ENCODE measurements around the gene LRRC26. TPM values are rescaled to one million over a fixed set of nuclear protein-coding genes. Genes with fewer than 3 reads are reported as not detected.

The LRRC26 gene
- total RNA-seq, 1 donor from 2014 or later: not detected

DNA sequence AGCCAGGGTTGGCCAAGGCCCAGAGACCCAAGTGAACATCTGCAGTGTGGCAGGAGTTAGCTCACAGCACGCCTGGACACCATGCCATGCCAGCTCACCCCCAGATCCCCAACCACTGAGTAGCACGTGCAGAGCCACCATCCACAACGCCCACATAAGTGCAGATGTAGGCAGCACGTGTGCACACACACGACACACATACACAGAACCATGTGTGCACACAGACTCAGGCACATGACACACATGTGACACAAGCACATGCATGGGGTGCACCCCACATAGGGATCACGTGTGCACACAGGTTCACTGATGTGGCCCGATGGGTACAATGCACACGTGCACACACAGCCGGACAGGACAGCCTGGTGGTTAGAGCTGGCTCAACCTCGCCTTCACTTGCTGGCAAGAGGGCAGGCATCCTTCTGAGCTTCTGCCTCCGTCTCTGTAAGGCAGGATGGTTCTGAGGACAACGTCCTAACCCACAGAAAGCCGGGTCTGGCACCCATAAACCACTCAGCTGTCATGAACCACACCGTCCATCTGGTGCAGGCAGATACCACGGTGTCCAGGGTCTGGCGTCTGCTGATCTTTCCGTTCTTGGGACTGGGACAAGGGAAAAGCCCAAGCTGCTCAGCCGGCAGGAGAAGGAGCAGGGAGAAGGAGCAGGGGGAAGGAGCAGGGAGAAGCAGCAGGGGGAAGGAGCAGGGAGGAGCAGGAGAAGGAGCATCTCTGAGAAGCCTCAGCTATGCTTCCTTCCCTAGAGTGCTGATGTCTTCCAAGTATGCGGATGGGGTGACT lies 12.0 kb downstream of the LRRC26 start:
- intact Hi-C loops (cut with micrococcal nuclease): loop anchor here (1.0 to 10.0 kb wide), 5 partner anchors 43 to 313 kb away; partner anchors contain the start of genes ABCA2, AJM1, MAN1B1 and PHPT1

DNA sequence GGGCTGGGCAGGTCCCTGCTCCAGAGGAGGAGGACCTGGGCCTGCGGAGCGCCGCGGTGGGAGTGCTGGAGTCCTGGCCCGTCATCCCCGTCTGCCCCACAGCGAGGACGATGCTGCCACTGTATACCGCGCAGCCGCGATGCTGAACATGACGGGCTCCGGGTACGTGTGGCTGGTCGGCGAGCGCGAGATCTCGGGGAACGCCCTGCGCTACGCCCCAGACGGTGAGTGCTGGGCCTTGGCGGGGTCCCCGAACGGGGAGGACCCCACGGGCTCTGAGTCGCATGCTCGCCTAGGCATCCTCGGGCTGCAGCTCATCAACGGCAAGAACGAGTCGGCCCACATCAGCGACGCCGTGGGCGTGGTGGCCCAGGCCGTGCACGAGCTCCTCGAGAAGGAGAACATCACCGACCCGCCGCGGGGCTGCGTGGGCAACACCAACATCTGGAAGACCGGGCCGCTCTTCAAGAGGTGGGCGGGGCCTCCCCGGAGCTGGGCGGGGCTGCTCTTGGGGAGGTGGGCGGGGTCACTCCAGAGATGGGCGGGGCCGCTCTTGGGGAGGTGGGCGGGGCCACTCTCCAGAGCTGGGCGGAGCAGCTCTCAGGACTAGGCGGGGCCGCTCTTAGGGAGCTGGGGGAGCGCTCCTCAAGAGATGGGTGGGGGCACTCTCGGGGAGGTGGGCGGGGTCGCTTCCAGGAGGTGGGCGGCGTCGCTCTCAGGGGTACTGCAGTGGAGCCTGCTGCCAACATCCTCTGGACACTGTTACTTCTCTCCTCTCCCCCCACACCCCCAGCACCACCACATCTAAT lies 13.1 kb downstream of the LRRC26 start:
- intact Hi-C loops (cut with micrococcal nuclease): loop anchor here (1.0 to 10.0 kb wide), 5 partner anchors 44 to 312 kb away; partner anchors contain the start of genes ABCA2, AJM1, MAN1B1 and PHPT1

DNA sequence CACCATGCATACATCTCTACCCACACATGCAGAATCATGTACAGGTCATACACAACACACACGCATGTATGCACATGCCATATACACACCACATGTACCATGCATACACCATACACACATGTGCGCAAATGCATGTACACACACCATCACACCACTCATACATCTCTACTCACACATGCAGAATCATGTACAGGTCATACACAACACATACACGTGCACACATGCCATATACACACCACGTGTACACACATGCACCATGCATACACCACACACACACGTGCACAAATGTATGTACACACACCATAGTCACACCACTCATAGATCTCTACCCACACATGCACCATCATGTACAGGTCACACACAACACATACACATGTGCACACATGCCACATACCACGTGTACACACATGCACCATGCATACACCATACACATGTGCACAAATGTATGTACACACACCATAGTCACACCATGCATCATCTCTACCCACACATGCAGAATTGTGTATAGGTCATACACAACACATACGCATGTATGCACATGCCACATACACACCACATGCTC lies 16.9 kb downstream of the LRRC26 start:
- intact Hi-C loops (cut with micrococcal nuclease): loop anchor here (5.0 to 10.0 kb wide), 3 partner anchors 128 to 308 kb away; partner anchors contain the start of genes ABCA2, AJM1 and PHPT1

DNA sequence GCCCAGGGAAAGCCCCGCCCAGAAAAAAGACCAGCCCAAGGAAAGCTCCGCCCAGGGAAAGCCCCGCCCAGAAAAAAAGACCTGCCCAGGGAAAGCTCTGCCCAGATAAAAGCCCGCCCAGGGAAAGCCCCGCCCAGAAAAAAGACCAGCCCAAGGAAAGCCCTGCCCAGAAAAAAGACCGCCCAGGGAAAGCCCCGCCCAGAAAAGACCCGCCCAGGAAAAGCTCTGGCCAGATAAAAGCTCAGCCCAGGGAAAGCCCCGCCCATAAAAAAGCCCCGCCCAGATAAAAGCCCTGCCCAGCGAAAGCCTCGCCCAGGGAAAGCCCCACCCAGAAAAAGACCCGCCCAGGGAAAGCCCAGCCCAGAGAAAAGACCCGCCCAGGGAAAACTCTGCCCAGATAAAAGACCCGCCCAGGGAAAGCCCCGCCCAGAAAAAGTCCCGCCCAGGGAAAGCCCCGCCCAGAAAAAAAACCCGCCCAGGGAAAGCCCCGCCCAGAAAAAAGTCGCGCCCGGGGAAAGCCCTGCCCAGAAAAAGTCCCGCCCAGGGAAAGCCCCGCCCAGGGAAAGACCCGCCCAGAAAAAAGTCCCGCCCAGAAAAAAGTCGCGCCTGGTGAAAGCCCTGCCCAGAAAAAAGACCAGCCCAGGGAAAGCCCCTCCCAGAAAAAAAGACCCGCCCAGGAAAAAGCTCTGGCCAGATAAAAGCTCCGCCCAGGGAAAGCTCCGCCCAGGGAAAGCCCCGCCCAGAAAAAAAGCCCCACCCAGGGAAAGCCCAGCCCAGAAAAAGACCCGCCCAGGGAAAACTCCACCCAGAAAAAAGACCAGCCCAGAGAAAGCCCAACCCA lies 19.0 kb downstream of the LRRC26 start:
- intact Hi-C loops (cut with micrococcal nuclease): loop anchor here (1.0 to 10.0 kb wide), 8 partner anchors 22 to 361 kb away; partner anchors contain the start of genes ABCA2, AJM1, ANAPC2 and PHPT1

DNA sequence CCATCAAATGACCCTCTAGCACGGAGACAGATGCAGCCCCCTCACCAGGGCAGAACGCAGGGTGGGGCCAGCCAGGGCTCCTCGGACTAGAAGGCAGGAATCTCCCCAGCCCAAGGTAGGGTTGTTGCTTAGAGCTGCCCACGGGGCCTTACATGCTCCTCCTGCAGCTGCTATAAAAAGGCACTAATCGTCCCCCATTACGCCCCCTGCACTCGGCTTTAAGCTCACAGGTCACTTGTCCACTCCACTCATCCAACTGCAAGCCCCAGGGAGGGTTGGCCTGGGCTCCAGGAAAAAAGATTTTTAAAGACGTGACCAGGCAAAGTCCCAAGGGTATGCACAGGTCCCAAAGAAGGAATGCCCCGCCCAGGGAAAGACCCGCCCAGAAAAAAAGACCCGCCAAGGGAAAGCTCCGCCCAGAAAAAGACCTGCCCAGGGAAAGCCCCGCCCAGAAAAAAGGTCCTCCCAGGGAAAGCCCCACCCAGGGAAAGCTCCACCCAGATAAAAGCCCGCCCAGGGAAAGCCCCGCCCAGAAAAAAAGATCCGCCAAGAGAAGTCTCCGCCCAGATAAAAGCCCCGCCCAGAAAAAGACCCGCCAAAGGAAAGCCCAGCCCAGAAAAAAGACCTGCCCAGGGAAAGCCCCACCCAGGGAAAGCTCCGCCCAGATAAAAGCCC lies 19.8 kb downstream of the LRRC26 start:
- intact Hi-C loops (cut with micrococcal nuclease): loop anchor here (2.0 to 10.0 kb wide), 5 partner anchors 39 to 349 kb away; partner anchors contain the start of genes ABCA2, AJM1, ANAPC2 and PHPT1

DNA sequence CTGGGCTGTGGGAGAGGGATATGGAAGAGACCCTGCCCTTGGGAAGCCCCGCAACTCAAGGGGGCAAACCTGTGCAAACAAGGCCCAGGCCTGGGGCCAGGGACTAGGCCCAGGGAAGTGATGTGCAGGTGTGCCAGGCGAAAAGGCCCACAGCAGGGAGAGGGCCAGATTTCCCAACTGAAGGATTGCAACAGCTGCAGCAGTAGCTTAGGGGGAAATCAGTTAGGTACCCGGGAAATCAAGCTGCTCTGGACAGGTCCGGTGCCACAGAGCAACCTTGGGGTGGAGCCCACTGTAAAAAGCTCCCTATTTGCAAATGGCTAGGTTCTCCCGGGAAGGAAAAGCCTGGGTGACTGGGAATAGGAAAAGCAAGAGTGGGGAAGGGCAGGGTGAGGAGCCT lies 20.5 kb downstream of the LRRC26 start:
- intact Hi-C loops (cut with micrococcal nuclease): no loop called here

DNA sequence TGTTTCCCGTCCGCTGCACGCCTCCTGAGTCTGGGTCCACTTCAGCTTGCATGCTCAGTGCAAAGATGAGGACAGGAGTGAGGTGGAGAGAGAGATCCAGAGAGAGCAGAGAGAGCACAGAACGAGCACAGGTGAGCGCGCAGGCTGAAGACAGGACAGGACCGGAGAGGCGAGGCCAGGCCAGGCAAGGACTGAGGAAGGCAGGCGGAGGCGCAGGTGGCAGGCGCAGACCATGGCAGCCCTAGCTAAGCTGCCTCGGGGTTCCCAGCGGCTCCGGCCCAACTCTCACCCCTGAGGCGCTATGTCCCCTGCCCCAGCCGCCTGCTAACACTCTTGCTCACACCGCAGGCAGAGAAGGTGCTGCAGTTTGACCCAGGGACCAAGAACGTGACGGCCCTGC lies 21.2 kb downstream of the LRRC26 start:
- intact Hi-C loops (cut with micrococcal nuclease): no loop called here

DNA sequence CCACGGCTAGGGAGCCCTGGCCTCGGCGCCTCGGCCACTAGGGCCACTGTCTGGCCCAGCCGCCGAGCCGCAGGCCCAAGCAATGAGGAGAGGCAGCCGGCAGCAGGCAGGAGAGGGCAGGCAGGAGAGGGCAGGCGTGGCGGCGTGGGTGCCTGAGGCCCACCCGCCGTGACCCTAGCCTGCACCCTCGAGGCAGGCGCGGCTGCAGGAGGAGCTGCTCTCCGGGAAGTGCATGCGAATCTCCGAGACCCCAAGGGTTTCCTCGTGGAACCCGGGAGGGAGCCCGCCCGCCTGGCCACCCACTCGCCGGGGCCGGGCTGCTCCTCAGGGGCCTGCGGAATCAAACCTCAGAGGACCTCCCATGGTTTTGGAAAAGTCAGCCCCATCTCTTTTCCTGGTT lies 21.6 kb downstream of the LRRC26 start:
- intact Hi-C loops (cut with micrococcal nuclease): no loop called here

DNA sequence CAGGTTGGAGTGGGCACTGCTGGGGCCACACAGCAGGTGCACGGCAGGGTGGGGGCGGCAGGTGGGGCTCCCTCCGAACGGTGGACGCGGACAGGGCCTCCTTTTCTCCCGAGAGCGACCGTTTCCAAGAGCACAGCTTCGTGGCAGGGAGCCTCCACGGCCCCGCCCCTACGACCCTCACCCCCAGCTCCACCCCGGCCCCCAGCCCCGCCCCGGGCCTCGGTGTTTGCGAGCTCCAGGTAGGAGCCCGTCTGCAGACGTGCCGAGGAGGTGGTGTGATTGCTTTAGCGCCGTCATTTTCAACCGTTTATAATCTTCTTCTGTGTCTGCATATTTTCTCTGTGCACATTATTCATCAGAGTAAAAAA lies 22.1 kb downstream of the LRRC26 start:
- intact Hi-C loops (cut with micrococcal nuclease): no loop called here

DNA sequence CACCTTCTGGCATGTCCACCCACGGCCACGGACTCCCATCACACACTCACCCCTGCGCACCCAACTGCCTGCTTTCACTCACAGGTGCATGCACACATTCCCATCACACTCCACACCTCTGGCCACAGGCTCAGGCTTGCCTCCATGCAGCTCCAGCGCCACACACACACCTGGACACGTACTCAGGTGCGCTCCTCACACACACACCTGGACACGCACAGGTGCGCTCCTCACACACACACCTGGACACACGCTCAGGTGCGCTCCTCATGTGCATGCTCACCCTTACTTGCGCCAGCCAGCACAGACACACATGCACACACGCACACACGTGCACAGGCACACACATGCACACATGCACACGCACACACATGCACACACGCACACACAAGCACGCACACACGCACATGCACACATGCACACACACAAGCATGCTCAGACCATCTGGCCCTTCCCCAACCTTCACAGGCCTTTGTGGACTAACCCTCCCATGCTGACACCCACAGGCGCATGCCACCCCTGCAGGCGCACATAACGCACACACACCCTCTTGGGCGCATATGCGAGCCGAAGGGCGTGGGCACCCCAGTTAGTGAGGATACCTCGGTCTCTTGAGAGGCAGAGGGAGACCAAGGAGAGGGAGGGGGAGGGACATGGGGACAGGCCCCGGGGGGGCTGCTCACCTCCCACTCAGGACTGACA lies 22.6 kb downstream of the LRRC26 start:
- intact Hi-C loops (cut with micrococcal nuclease): no loop called here

DNA sequence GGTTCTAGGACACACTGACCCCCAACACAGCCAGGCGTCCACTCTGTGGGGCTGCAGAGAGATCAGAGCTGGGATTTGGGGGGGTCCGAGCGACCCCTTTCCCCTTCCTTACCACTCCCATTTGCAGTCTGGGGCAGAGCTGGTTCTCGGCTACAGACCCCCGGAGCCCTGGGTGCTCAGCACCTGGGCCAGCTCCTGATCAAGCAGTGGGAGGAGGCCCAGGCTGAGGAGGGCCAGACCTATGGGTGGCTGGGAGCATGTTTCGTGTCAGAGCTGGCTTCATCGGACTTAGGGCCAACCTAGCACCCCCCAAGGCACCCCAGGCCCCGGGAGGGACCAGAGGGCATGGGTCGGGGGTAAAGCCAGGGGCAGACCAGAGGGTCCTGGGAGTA lies 23.3 kb downstream of the LRRC26 start:
- intact Hi-C loops (cut with micrococcal nuclease): no loop called here

DNA sequence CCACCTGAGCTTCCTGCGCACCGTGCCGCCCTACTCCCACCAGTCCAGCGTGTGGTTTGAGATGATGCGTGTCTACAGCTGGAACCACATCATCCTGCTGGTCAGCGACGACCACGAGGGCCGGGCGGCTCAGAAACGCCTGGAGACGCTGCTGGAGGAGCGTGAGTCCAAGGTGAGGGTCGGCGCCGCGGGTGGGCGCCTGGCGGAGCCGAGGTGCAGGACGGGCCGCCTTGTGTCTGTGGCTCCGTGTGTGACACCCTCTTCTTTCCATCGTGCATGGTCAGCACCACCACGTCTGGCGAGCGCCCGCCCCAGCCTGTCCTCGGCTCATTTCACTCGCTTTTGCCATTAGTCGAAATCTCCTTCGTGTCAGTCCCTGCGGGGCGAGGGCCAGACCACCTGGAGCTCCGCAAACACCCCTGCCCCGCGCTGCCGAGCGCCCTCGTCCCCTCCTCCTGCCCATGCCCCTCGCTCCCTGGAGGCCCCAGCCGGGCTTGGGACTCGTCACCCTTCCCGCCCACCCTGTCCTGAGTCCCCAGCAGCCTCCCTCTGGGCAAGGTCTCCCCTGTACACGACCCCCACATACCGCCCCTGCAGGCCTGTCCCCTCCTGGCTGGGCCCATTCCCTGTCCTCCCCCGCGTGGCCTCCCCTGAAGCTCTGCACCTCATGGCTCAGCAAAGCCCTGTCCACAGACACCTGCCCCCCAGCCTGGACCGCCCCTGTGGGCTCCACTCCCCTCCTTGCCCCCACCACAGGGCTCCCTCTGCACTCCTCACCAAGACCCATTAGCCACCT lies 23.9 kb downstream of the LRRC26 start:
- intact Hi-C loops (cut with micrococcal nuclease): no loop called here

DNA sequence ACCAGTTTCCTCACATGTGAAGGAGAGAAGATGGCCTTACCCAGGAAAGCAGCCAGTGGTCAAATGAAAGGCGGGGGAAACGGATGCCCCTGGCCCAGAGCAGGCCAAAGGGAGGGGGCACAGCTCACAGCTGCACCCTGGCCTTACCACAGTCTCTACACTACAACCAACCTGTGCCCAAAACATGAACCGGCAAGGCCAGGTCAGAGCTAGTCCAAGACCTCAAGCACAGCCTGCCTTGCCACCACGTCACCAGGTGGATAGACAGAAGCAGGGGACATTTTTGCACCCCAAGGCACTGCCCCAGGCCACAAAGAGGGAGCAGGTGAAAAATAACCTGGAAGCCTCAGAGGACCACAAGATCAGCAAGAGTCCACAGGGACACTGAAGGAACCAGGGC lies 26.4 kb downstream of the LRRC26 start:
- intact Hi-C loops (cut with micrococcal nuclease): no loop called here

DNA sequence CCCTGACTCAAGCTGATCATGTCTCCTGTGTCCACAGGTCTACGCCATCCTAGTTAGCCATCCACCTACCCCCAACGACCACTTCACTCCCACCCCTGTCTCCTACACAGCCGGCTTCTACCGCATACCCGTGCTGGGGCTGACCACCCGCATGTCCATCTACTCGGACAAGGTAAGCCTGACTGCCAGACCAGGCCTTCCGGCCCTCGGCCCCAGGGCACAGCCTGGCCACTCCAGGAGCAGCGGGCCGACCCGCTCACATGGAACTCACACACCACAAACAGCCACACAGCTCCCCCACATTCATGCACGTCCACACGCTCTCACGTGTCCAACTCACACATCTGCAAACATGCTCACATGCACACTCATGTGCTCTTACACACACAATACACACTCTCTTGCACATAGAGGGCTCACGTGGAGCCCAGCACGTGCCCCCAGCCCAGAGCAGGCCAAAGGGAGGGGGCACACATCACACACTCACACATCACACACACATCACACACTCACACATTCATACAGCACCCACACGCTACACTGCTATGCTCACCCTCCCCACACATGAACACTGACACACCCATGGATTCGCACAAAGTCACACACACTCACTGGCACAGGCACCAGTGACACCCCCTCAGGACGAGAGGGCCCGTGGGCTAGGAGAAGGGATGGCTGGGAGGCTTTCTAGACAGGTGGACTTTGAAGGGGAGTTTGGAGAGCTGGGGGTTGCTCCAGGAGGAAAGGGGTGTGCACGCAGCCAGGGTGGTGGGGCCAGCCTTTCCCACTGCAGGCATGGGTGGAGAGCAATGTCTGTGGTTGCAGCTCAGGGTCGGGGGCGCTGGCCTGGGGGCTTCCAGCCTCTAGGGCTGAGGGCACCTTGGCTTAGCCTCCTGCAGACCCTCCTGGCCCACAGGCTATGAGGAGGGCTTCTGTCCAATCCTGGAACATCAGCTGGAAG lies 27.6 kb downstream of the LRRC26 start:
- intact Hi-C loops (cut with micrococcal nuclease): no loop called here

DNA sequence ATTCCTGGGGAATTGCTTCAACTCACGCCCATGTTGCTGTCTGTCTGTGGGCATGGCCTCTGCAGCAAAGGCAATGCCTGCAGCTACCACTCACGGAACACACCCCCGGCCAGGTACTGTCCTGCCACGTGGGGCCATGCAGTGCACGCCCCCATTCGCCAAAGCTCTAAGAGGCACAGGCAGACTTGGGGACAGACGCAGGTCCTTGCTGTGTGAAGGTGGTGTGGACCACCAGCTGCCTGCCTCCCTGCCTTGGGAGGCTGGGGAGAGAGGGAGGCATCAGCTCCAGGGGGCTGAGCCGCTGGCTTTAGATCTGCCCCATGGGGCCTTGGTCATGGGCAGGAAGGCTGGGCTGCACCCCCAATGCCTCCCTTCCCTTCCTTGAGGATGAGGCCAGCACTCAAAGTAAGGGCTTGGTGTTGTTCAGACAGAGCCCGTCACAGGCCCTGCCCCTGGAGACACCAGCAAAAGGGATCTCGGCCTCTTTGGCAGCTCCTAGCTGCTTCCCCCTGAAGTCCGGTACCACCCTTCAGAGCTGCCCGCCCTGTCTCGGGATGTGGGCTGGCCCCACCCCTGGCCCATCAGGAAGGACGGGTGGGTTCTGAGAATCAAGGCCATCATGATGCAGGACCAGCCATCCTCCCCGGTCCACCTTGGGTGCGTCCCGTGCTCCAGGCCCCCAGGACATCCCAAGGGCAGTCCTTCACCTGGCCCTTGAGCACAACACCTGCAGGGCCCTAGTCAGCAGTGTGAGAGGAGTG lies 28.6 kb downstream of the LRRC26 start:
- intact Hi-C loops (cut with micrococcal nuclease): no loop called here

DNA sequence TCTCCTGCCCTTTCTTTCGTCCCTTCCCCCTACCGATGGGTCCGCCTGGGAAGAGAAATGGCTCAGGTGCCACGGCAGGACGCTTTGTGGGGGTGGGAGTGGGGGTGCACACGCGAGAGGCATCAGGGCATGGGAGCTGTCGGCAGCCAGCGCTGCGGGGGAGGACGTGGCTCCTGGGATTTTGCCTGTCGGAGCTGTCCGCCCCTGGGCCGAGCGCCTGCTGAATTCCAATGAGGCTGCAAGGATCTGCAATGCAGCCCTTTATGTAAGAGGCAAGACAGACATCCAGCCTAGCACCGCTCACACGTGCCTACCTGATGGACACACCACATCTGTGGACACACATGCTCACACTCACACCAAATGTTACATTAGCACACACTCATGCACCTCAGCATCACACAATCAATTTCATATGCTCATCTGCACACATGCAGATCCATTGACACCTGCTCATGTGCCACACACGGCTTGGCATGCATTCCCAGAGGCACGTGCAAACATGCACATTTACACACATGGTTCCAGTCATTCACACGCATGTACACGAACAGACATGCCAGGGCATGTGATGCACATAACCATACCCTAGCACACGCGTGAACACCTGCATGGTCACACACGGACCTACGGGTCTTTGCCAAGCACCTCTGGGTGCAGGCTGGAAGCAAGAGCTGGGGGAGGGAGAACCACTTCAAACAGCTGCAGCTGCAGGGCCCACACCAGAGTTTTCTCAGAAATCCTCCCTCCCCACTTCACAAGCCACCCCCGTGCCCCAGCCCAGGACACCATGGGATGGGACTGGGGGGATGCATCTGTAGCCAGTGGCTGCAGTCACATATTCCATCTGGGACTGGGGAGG lies 29.5 kb downstream of the LRRC26 start:
- intact Hi-C loops (cut with micrococcal nuclease): no loop called here
